HEK293T (cell line): Measurements from ENCODE around the gene DQX1.
A peak's percentile ranks its signal among the peaks of the same experiment; 100 is the strongest.

Experiments
- CTCF ChIA-PET: fragments of 350-600 bp; formaldehyde crosslinking; extraction: SDS; loops from one replicate; lab custom pipeline; 2021; ENCODE audit warnings: antibody characterized with exemption, inconsistent platforms; lab: Yijun Ruan, JAX
- POLR2A ChIA-PET: fragments of 350-600 bp; formaldehyde crosslinking; extraction: SDS; loops from one replicate; lab custom pipeline; 2020; ENCODE audit warnings: antibody characterized with exemption, inconsistent platforms; lab: Yijun Ruan, JAX
- DNase-seq: peaks from one replicate; pipeline ENCODE4 v3.0.0; 2012; ENCODE audit warnings: mixed read lengths; ENCODE audit errors: extremely low spot score
- ARNT ChIP-seq: fragments of 450-650 bp; IDR thresholded peaks from 2 replicates; pipeline ENCODE4 v1.6.1; 2017; ENCODE audit warnings: mild to moderate bottlenecking
- BHLHE40 ChIP-seq: fragments of 450-650 bp; IDR thresholded peaks from 2 replicates; pipeline ENCODE4 v1.6.1; 2016; ENCODE audit warnings: mild to moderate bottlenecking, moderate library complexity, borderline replicate concordance
- CTBP1 ChIP-seq: fragments of 450-650 bp; IDR thresholded peaks from 2 replicates; pipeline ENCODE4 v1.6.1; 2016; ENCODE audit warnings: borderline replicate concordance
- ELF4 ChIP-seq: fragments of 450-650 bp; IDR thresholded peaks from 2 replicates; pipeline ENCODE4 v1.6.1; 2017; ENCODE audit warnings: antibody characterized with exemption
- FOXA1 ChIP-seq: fragments of 450-650 bp; IDR thresholded peaks from 2 replicates; pipeline ENCODE4 v1.6.1; 2016; ENCODE audit warnings: mild to moderate bottlenecking
- FOXK2 ChIP-seq: fragments of 450-650 bp; IDR thresholded peaks from 2 replicates; pipeline ENCODE4 v1.6.1; 2016; ENCODE audit warnings: mild to moderate bottlenecking
- FOXM1 ChIP-seq: fragments of 450-650 bp; IDR thresholded peaks from 2 replicates; pipeline ENCODE4 v1.6.1; 2017; ENCODE audit warnings: mild to moderate bottlenecking, borderline replicate concordance
- HDGF ChIP-seq: fragments of 450-650 bp; IDR thresholded peaks from 2 replicates; pipeline ENCODE4 v1.6.1; 2017; ENCODE audit warnings: antibody characterized with exemption, borderline replicate concordance
- L3MBTL2 ChIP-seq: fragments of 450-650 bp; conservative IDR thresholded peaks from 2 replicates; pipeline ENCODE4 v1.6.1; 2016; ENCODE audit warnings: mild to moderate bottlenecking
- LEF1 ChIP-seq: fragments of 450-650 bp; IDR thresholded peaks from 2 replicates; pipeline ENCODE4 v1.6.1; 2017; ENCODE audit warnings: mild to moderate bottlenecking, borderline replicate concordance
- NFRKB ChIP-seq: fragments of 450-650 bp; IDR thresholded peaks from 2 replicates; pipeline ENCODE4 v1.6.1; 2016; ENCODE audit warnings: mild to moderate bottlenecking, moderate library complexity
- PKNOX1 ChIP-seq: fragments of 450-650 bp; IDR thresholded peaks from 2 replicates; pipeline ENCODE4 v1.6.1; 2016
- SP1 ChIP-seq: fragments of 450-650 bp; IDR thresholded peaks from 2 replicates; pipeline ENCODE4 v1.6.1; 2017
- SUZ12 ChIP-seq: fragments of 450-650 bp; IDR thresholded peaks from 2 replicates; pipeline ENCODE4 v1.6.1; 2016; ENCODE audit warnings: mild to moderate bottlenecking
- TARDBP ChIP-seq: fragments of 450-650 bp; IDR thresholded peaks from 2 replicates; pipeline ENCODE4 v1.6.1; 2016
- ZNF384 ChIP-seq: fragments of 450-650 bp; IDR thresholded peaks from 2 replicates; pipeline ENCODE4 v1.6.1; 2016

Gene DQX1

DNA sequence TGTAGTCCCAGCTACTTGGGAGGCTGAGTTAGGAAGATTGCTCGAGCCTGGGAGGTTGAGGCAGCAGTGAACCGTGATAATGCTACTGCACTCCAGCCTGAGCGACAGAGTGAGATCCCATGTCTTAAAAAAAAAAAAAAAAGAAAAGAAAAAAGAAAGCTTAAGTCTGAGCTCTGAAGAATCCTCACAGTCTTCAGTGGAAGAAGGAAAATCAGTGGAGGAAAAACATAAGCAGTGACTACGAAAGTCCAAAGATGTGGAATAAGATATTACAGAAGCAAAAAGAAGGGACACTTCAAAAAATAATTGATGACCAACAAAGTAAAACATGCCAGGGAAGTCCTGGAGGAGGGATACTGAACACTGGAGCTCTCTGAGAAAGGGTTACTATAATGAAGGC lies 15.8 kb downstream of the DQX1 start:
- TF ChIP-seq FOXA1 (no peak), SUZ12 (no peak), LEF1 (no peak), FOXM1 (no peak), ARNT (no peak), FOXK2 (no peak), CTBP1 (no peak), TARDBP (no peak), PKNOX1 (no peak), HDGF (no peak), L3MBTL2 (no peak), ZNF384 (no peak), BHLHE40 (no peak), SP1 (no peak), NFRKB (no peak), ELF4 (no peak)
- POLR2A ChIA-PET: interaction anchor here (0.9 to 6.4 kb wide), 5 partner anchors 8 to 75 kb away, joined by 3 to 70 read pairs (median 4); partner anchors contain the start of genes AUP1, CCDC142, DQX1 and HTRA2
- CTCF ChIA-PET: no interaction called here
- no peak for DNase-seq

GRCh38 chr2:74507926-74508520 lies 18.0 kb downstream of the DQX1 start:
- ChIA-PET CTCF (interaction anchor here (0.9 kb wide), 1 partner anchor 53 kb away, joined by 3 read pairs; the partner anchor contains the start of gene INO80B), POLR2A (interaction anchor here (1.1 to 6.4 kb wide), 14 partner anchors 12 to 83 kb away, joined by 3 to 70 read pairs (median 4); partner anchors contain the start of genes AUP1, CCDC142, DQX1 and HTRA2)
- TF ChIP-seq ARNT (no peak), SP1 (no peak), L3MBTL2 (peak; percentile 61), ELF4 (no peak)
- DNase-seq: peak; percentile 39

GRCh38 chr2:74507145-74507925 lies 18.7 kb downstream of the DQX1 start, which contains the start of gene PCGF1:
PCGF1 (minus strand) TSS chr2:74507695; CDS start chr2:74507668, 27 bp downstream.
- DNase-seq: peak; percentile 97
- ChIA-PET POLR2A (interaction anchor here (1.0 to 6.4 kb wide), 18 partner anchors 9 to 116 kb away, joined by 3 to 70 read pairs (median 4); partner anchors contain the start of genes AUP1, CCDC142, DQX1 and HTRA2), CTCF (interaction anchor here (0.6 to 1.5 kb wide), 2 partner anchors 25 to 52 kb away, joined by 3 read pairs; no protein-coding TSS in a partner anchor)
- TF ChIP-seq CTBP1 (no peak), SUZ12 (no peak), L3MBTL2 (peak; percentile 61), NFRKB (no peak), SP1 (no peak), TARDBP (no peak), FOXM1 (0 out of 2 replicates have a peak, but pooled peaks have one; percentile 33), ELF4 (peak; percentile 87), BHLHE40 (no peak)

DNA sequence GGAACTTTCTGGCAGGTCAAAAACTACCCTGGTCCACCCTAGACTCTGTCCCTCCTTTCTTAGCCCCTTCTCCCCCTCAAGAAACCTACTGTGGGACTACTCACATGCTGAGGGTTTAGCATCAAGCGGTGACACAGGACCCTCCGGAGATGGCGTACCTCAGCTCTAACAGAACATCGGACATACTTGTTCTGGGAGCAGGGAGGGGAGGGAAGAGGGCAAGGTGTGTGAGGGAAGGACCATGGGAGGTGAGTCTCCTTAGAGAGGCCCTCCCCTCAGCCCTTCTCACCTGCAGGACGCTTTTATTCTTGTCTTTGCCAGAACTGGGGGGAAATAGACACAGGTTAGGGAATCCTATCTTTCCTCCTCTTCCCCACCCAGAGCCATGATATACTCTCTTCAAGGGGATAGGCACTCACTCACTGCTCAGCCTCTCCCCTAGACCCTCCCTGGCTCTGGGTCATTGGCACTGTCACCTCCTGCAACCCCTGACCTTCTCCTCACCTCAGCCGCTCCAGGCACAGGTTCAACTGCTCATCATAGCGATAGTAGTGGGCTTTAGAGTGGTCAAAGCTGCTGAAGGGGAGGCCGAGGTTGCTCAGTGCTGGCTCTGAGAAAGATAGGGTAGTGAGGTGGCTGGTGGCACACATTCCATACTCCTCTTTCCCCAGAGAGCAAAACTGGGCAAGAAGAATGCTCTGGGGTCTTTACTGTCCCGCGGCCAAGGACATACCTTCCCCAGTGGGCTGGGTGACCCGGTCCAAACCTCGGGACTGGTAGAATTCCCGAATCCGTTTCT lies 20.4 kb downstream of the DQX1 start:
- no peak for DNase-seq
- POLR2A ChIA-PET: interaction anchor here (6.4 kb wide), 1 partner anchor 23 kb away, joined by 70 read pairs; the partner anchor contains the start of genes AUP1, DQX1 and HTRA2
- CTCF ChIA-PET: no interaction called here
- TF ChIP-seq FOXK2 (no peak), ZNF384 (no peak), CTBP1 (no peak), SUZ12 (no peak), BHLHE40 (no peak), L3MBTL2 (no peak), FOXM1 (no peak), FOXA1 (no peak), TARDBP (no peak), HDGF (no peak), ELF4 (no peak), ARNT (no peak), PKNOX1 (no peak)

GRCh38 chr2:74504591-74504990 lies 21.4 kb downstream of the DQX1 start:
- no peak for TF ChIP-seq LEF1
- no peak for TF ChIP-seq FOXM1
- TF ChIP-seq TARDBP: no peak
- no peak for TF ChIP-seq ARNT
- no peak for TF ChIP-seq CTBP1
- TF ChIP-seq BHLHE40: no peak
- TF ChIP-seq SP1: no peak
- no peak for TF ChIP-seq HDGF
- TF ChIP-seq NFRKB: no peak
- no peak for TF ChIP-seq ELF4
- TF ChIP-seq SUZ12: no peak
- no peak for TF ChIP-seq L3MBTL2
- no peak for TF ChIP-seq PKNOX1
- DNase-seq: no peak
- POLR2A ChIA-PET: interaction anchor here (1.1 kb wide), 1 partner anchor 44 kb away, joined by 4 read pairs; no protein-coding TSS in a partner anchor
- CTCF ChIA-PET: interaction anchor here (0.6 kb wide), 1 partner anchor 40 kb away, joined by 4 read pairs; no protein-coding TSS in a partner anchor
